PC-9 (cell line): ENCODE results near the gene ERBB4. TPM values are rescaled to one million over a fixed set of nuclear protein-coding genes. Genes with fewer than 3 reads are reported as not detected.

Experiments
- BruUV-seq: library from RNA; stranded (reverse); fragments of 400-500 nt; replicated peaks from 2 replicates; lab custom pipeline; 2021; lab: Mats Ljungman, UMichigan
- CTCF ChIA-PET: fragments of 300-600 bp; sonication (Branson Sonifier 250); formaldehyde crosslinking; loops from one replicate; lab custom pipeline; 2022; ENCODE audit warnings: antibody characterized with exemption; lab: Charles Lee
- POLR2A ChIA-PET: fragments of 300-600 bp; sonication (Branson Sonifier 250); formaldehyde crosslinking; loops from one replicate; lab custom pipeline; 2022; ENCODE audit warnings: antibody characterized with exemption; ENCODE audit not compliant: unreplicated experiment; lab: Charles Lee
- DNase-seq, 2 experiments: peaks; one replicate each; pipeline versions ENCODE4 v3.0.0 to v3.0.0-alpha.2; 2015 to 2022; ENCODE audit warnings: mixed read lengths in 1 of 2
- H2AFZ ChIP-seq: fragments of 200-600 bp; sonication (generic); 2 replicates; pipeline ENCODE4 v1.8.1; 2017; ENCODE audit warnings: antibody characterized with exemption
- H3F3A ChIP-seq: fragments of 200-600 bp; sonication (generic); 2 replicates; pipeline ENCODE4 v1.8.1; 2017; ENCODE audit warnings: antibody characterized with exemption, mild to moderate bottlenecking, low read depth; ENCODE audit not compliant: insufficient read depth
- H3K27ac ChIP-seq: fragments of 200-600 bp; sonication (generic); 2 replicates; pipeline ENCODE4 v1.6.1; 2016; ENCODE audit warnings: mixed run types
- H3K27me3 ChIP-seq: fragments of 200-600 bp; sonication (generic); 2 replicates; pipeline ENCODE4 v1.6.1; 2016; ENCODE audit warnings: low read depth, mixed run types; ENCODE audit not compliant: insufficient read depth
- H3K36me3 ChIP-seq: fragments of 200-600 bp; sonication (generic); 2 replicates; pipeline ENCODE4 v1.6.1; 2016; ENCODE audit warnings: low read depth, mixed run types
- H3K4me1 ChIP-seq: fragments of 200-600 bp; sonication (generic); replicated peaks from 2 replicates; pipeline ENCODE4 v1.6.1; 2016; ENCODE audit warnings: mixed run types; ENCODE audit not compliant: insufficient read depth
- H3K4me2 ChIP-seq: fragments of 200-600 bp; sonication (generic); 2 replicates; pipeline ENCODE4 v1.6.1; 2017; ENCODE audit warnings: mixed run types
- H3K4me3 ChIP-seq: fragments of 200-600 bp; sonication (generic); 2 replicates; pipeline ENCODE4 v1.6.1; 2016; ENCODE audit warnings: mixed run types
- H3K79me2 ChIP-seq: fragments of 200-600 bp; sonication (generic); 2 replicates; pipeline ENCODE4 v1.6.1; 2017; ENCODE audit warnings: low read depth, mixed run types
- H3K9me2 ChIP-seq: fragments of 200-600 bp; sonication (generic); 2 replicates; pipeline ENCODE4 v1.8.1; 2017; ENCODE audit warnings: mild to moderate bottlenecking; ENCODE audit not compliant: insufficient read depth
- H3K9me3 ChIP-seq: fragments of 200-600 bp; sonication (generic); 2 replicates; pipeline ENCODE4 v1.8.1; 2016; ENCODE audit warnings: low read depth; ENCODE audit not compliant: insufficient read depth
- H4K20me1 ChIP-seq: fragments of 200-600 bp; sonication (generic); 2 replicates; pipeline ENCODE4 v1.8.1; 2017; ENCODE audit not compliant: insufficient read depth
- EZH2 ChIP-seq: fragments of 200-600 bp; sonication (generic); IDR thresholded peaks from 2 replicates; pipeline ENCODE4 v1.8.0; 2017; ENCODE audit warnings: antibody characterized with exemption, low read depth
- intact Hi-C: fragments of 100-400 bp; cut with micrococcal nuclease; formaldehyde crosslinking; loops from one replicate; pipeline ENCODE4 v1.10.0; 2022; ENCODE audit not compliant: unreplicated experiment
- total RNA-seq: library from RNA; stranded (reverse); gene quantifications from 2 replicates; pipeline ENCODE4 v1.2.3, GENCODE V29; 2021
- TF ChIP-seq, protein P1 (sequence below): fragments of 200-600 bp; sonication (generic); conservative IDR thresholded peaks from 2 replicates; pipeline ENCODE4 v1.6.1; 2017; ENCODE audit warnings: mixed run types, antibody characterized with exemption, mild to moderate bottlenecking, moderate library complexity

Gene ERBB4
- total RNA-seq, 1 experiment from 2014 or later = not detected

DNA sequence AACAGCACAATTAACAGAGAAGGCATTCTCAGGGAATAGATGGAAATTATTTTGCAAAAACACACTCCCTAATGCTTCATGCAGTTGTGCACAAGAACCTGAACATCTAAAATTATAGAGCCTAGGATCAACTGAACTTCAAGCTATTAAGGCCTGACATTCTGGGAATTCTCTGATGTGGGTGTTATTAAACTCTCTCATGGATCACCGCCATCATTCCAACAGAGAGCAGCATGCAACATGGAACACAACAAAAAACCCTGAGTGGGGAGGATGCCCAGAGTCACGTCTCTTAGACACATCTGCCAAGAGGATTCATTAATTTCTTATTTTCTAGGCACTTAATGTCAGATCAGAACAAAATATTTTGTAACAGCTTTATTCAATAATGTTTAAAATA lies 543.8 kb downstream of the ERBB4 start:
- H3K79me2 ChIP-seq = no peaks in the 10 kb centered on the region
- POLR2A ChIA-PET = no interaction called here
- no TSS peak for BruUV-seq

DNA sequence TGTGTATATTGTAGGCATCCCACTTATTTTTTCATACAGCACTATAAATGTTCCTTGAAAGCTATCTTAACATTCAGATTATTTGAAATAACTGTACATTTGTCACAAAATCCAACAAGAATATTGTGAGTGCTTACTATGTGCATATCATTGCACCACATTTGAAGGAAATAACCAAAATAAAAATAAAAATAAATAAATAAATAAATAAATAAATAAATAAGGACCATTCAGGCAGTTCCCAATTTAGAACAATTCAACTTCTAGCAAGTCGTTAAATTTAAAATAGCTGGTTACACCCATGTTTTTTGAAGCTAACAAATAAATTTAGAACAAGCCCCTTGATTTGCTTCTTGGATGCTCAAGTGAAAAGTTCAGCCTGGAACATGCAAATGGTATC lies 548.3 kb downstream of the ERBB4 start:
- H3K4me1 ChIP-seq = no peaks in the 10 kb centered on the region
- H3K79me2 ChIP-seq = no peaks in the 10 kb centered on the region
- no peak overlapping the region for H3K4me2 ChIP-seq
- intact Hi-C loops = no loop called here
- no peak for TF ChIP-seq EZH2
- TF ChIP-seq, protein P1, sequence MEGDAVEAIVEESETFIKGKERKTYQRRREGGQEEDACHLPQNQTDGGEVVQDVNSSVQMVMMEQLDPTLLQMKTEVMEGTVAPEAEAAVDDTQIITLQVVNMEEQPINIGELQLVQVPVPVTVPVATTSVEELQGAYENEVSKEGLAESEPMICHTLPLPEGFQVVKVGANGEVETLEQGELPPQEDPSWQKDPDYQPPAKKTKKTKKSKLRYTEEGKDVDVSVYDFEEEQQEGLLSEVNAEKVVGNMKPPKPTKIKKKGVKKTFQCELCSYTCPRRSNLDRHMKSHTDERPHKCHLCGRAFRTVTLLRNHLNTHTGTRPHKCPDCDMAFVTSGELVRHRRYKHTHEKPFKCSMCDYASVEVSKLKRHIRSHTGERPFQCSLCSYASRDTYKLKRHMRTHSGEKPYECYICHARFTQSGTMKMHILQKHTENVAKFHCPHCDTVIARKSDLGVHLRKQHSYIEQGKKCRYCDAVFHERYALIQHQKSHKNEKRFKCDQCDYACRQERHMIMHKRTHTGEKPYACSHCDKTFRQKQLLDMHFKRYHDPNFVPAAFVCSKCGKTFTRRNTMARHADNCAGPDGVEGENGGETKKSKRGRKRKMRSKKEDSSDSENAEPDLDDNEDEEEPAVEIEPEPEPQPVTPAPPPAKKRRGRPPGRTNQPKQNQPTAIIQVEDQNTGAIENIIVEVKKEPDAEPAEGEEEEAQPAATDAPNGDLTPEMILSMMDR = no peak
- H3K9me3 ChIP-seq = no peaks in the 10 kb centered on the region
- no peaks in the 10 kb centered on the region for H3K27me3 ChIP-seq
- BruUV-seq = no TSS peak
- H3K27ac ChIP-seq = no peak overlapping the region
- H3F3A ChIP-seq = no peaks in the 10 kb centered on the region
- no peaks in the 10 kb centered on the region for H4K20me1 ChIP-seq
- H3K36me3 ChIP-seq = no peaks in the 10 kb centered on the region
- ChIA-PET POLR2A (no interaction called here), CTCF (no interaction called here)
- H3K4me3 ChIP-seq = no peak overlapping the region
- no peak for DNase-seq
- H3K9me2 ChIP-seq = no peaks in the 10 kb centered on the region
- no peak overlapping the region for H2AFZ ChIP-seq

More for the DNA sequence above, 543.8 kb downstream of the ERBB4 start:
- no peaks in the 10 kb centered on the region for H3K4me1 ChIP-seq
- CTCF ChIA-PET = no interaction called here
- no peak overlapping the region for H3K27ac ChIP-seq
- H4K20me1 ChIP-seq = no peaks in the 10 kb centered on the region
- no peak overlapping the region for H2AFZ ChIP-seq
- no peaks in the 10 kb centered on the region for H3F3A ChIP-seq
- no peak for DNase-seq
- H3K9me3 ChIP-seq = no peaks in the 10 kb centered on the region
- TF ChIP-seq EZH2 = no peak
- TF ChIP-seq, protein P1 = no peak
- H3K36me3 ChIP-seq = no peaks in the 10 kb centered on the region
- no peaks in the 10 kb centered on the region for H3K27me3 ChIP-seq
- no peak overlapping the region for H3K4me2 ChIP-seq
- H3K4me3 ChIP-seq = no peak overlapping the region
- no peaks in the 10 kb centered on the region for H3K9me2 ChIP-seq
- intact Hi-C loops = no loop called here

DNA sequence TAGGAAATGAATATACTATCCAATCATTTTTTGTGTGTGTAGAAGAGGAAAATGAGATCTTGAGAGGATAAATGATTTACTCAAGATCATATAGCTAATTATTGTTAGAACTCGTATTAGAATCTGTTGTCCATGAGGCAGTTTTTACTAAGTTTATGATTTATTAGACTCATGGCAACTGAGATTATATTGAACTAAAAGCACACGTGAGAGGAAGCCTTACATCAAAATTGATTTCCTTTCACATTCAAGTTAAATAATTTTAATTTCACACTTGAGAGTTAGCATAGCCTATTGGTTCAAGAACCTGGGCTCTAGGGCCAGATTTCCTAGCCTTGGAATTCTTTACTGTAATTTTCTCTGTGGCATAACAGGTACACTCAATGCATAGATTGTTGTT lies 552.3 kb downstream of the ERBB4 start:
- ChIA-PET POLR2A (no interaction called here), CTCF (no interaction called here)
- H2AFZ ChIP-seq = peak overlapping the region; percentile 43; the same call in 1 of the 2 replicates
- BruUV-seq = no TSS peak
- no peak overlapping the region for H3K4me2 ChIP-seq
- H3K9me2 ChIP-seq = no peaks in the 10 kb centered on the region
- H3K27ac ChIP-seq = no peak overlapping the region
- no peaks in the 10 kb centered on the region for H3K36me3 ChIP-seq
- no peaks in the 10 kb centered on the region for H3F3A ChIP-seq
- DNase-seq = no peak
- H3K79me2 ChIP-seq = no peaks in the 10 kb centered on the region
- H3K9me3 ChIP-seq = no peaks in the 10 kb centered on the region
- H4K20me1 ChIP-seq = no peaks in the 10 kb centered on the region
- no peaks in the 10 kb centered on the region for H3K27me3 ChIP-seq
- intact Hi-C loops = no loop called here
- no peaks in the 10 kb centered on the region for H3K4me1 ChIP-seq
- no peak overlapping the region for H3K4me3 ChIP-seq
- TF ChIP-seq EZH2 = no peak
- TF ChIP-seq, protein P1 = no peak
